Fibroblast of lung (primary cell): ENCODE measurements around the gene CEP250.

Experiments used
- CTCF ChIP-seq, 2 donors: IDR thresholded peaks in 1 of 2; conservative IDR thresholded peaks in 1 of 2; 1 replicate in 1 of 2; 2 replicates in 1 of 2; pipeline ENCODE4 v1.5.1; 2011 to 2012; ENCODE audit warnings: low read length in 2 of 2, control low read depth in 1 of 2, inconsistent platforms in 1 of 2, low read depth in 1 of 2, mild to moderate bottlenecking in 1 of 2
- EZH2 ChIP-seq: IDR thresholded peaks from 2 replicates; pipeline ENCODE4 v1.5.1; 2012; ENCODE audit warnings: low read length, control low read depth, mild to moderate bottlenecking; ENCODE audit errors: missing control alignments

DNA sequence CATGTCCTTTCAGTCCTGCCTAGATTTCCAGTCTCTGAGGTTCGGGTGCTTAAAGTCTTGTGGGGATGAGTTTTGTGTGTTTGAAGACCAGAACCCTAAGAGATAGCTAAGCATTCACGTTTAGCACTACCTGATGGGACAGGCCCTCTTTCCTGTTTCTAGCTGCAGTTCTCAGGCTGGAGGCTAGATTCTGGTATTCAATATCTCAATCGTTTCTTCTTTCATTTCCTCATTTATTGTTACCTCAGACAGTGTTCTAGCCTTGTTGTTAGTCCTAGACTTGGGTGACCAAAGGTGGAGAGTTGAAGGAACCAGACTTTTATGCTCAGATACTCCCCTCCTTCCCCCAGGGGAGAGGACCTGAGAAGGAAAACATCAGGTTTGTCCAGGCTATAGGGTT is 16.8 kb downstream of the CEP250 start:
- no peak for TF ChIP-seq CTCF (conservative IDR thresholded peaks at IDR 0.05 in 1 of 2, IDR thresholded peaks at IDR 0.05 in 1 of 2; ENCODE audit: low read depth in 1 of 2, low read length in 2 of 2)
- no peak for TF ChIP-seq EZH2
